CD4-positive, alpha-beta T cell treated with Interleukin-15 for 1 hour (primary cell): ENCODE results near the gene MAGI1.
"Not testable (repeated sequence)": the region's sequence is repeated elsewhere in the genome, so short reads cannot be mapped to it uniquely, and the experiment has no call there.

Experiments
- DNase-seq: peaks from one replicate; pipeline ENCODE4 v3.0.0-alpha.2; 2020

MAGI1 gene

GRCh38 chr3:65647369-65647768 lies 391.3 kb downstream of the MAGI1 start:
- DNase-seq: no peak

- DNase-seq: no peak
Observed at GRCh38 chr3:65642883-65643282, 395.8 kb downstream of the MAGI1 start.

GRCh38 chr3:65641777-65642176 lies 396.9 kb downstream of the MAGI1 start:
- DNase-seq: no peak

DNA sequence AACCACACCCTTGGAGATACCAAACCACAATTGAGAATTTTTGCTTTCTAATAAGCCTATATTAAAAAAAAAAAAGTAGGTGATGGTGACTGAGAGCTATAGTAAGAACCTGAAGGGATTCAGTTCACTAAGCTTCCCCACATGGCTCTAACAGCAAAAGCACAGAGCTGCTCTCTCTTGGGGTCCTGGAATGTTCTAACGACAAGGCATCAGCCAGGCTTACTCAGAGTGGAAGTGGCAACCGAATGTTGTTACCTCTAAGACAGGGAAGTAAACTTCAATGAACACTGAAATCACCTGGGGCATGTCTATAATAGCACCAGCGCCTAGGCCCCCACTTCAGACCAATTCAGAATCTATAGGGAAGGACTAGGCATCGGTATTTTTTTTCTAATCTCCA lies 397.7 kb downstream of the MAGI1 start:
- no peak for DNase-seq

DNA sequence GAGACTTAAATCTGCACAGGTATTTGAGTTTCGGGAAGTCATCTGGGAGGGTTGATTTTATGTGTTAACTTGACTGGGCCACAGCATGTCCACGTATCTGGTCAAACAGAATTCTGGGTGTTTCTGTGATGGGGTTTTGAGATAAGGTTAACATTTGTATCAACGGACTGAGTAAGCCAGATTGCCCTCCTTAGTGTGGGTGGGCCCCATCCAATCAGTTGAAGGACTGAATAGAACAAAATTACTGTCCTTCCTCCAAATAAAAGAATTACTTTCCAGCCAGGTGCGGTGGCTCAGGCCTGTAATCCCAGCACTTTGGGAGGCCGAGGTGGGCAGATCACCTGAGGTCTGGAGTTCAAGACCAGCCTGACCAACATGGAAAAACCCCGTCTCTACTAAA lies 399.3 kb downstream of the MAGI1 start:
- DNase-seq: no peak

GRCh38 chr3:65638301-65638700 lies 400.4 kb downstream of the MAGI1 start:
- DNase-seq: no peak

GRCh38 chr3:65636326-65636725 lies 402.4 kb downstream of the MAGI1 start:
- DNase-seq: no peak

- DNase-seq: no peak
Observed at GRCh38 chr3:65635657-65636056, 403.1 kb downstream of the MAGI1 start.

- DNase-seq: no peak
Observed at GRCh38 chr3:65633018-65633638, 405.6 kb downstream of the MAGI1 start.

GRCh38 chr3:65632414-65632813 lies 406.3 kb downstream of the MAGI1 start:
- no peak for DNase-seq

DNA sequence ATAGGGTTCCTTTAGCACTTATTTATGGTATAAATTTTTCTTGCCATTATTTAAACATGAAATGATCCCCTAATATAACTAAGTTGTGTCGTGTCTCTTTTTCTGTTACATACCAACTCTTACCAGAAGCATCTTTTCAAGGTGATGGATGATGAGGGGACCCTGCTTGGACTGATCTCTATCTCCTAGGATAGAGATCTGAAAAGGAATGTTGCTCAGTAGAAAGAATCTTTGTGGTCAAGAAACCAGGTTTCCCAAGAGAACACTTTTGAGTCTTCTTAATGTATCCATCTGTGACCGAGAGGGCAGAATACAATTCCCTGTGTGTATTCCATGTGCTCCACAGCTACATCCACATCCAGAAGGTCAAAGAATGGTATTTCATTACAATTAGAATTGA lies 409.7 kb downstream of the MAGI1 start:
- DNase-seq: no peak

- DNase-seq: no peak
Observed at GRCh38 chr3:65627062-65627461, 411.7 kb downstream of the MAGI1 start.

DNA sequence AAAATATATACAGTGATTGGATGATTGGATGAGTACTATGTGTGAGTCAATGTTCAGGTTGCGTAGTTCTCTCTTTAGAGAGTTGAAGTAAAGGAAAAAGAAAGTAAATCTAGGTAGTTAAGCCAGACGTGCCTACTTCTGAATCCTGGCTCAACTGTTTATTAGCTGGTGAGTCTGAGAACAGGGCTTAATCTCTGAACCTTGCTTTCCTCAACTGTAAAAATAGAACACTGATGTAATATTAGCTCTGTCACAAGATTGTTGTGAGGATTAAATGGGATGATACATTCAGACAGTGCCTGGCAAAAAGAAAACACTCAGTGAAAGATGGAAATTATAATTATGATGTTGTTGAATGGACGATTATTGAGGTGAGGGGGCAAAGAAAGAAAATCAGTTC lies 413.4 kb downstream of the MAGI1 start:
- DNase-seq: no peak

DNA sequence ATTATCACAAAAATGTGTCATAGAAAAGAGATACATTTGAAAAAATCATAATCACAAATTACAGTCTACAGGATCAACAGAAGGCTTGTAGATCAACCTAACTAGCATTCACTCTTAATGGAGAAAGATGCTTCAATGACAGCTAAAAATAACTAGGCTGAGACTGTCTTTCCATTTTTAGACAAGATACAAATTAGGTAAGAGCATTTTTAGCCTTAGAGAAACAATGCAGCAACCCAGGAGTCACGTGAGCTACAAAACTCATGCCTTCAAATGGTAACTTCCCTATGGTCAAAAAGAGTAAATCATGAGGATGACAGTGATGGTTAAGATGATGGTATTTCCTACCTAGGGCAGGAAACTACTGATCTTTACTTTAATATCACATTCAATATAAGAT lies 415.4 kb downstream of the MAGI1 start:
- DNase-seq: no peak

DNA sequence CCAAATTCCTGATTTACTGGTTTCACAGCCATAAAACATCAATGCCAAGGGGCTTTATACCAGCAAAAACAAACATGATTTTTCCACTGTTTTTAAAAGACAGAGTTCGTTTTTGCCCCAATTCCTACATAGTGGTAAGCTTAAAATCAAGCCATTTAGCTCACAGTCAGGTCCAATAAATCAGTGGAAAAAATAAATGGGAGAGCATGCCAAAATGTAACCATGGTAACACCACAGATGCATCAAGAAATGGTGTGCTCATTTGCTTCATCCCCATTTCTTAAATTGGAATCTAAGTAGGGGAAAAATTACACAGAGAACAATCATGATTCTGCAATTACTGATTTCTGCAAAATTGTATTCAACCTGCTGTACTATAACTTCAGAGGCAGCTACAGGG lies 418.8 kb downstream of the MAGI1 start:
- DNase-seq: no peak

DNA sequence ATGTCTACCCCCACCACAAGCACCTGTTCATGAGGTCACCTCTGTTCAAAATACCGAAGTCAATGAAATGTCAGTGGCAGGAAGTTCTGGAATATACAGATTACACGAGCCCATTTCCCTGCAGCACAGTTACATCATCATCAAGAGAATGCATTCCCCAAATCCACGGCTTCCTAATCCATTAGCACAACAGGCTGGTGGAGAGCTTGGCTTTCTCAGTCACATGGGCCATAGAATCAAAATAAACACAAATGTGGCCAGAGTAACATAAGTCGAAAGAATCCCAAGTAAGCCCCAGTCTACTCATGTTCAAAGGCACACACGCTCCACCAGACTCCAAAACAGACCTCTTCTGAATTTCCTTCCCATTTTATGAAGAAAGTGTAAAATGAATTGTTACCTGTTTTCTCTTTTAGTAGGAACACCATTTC lies 419.3 kb downstream of the MAGI1 start:
- no peak for DNase-seq

GRCh38 chr3:65618599-65618998 lies 420.1 kb downstream of the MAGI1 start:
- DNase-seq: no peak

- DNase-seq: no peak
Observed at GRCh38 chr3:65617787-65618186, 420.9 kb downstream of the MAGI1 start.

- DNase-seq: no peak
Observed at GRCh38 chr3:65617209-65617608, 421.5 kb downstream of the MAGI1 start.

DNA sequence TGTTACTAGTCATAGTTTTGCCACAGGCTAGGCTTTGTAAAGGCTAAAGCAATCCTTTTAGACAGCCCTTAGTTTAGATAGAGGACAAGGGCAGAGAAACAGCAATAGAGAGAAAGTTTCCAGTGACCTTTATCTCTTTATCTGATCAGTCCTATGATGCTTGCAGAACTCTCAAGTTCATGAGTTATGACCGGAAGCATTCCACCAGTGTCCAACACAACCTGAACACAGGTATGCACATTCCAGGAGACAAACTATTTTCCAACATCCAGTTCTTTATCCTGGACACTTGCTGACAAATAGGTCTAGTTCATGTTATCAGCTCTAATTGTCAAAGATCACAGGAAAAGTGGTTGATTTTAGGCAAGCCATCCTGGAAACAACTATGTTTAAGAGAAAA lies 422.2 kb downstream of the MAGI1 start:
- no peak for DNase-seq

GRCh38 chr3:65615329-65615728 lies 423.4 kb downstream of the MAGI1 start:
- DNase-seq: no peak

GRCh38 chr3:65614585-65614984 lies 424.1 kb downstream of the MAGI1 start:
- DNase-seq: no peak

GRCh38 chr3:65607965-65608460 lies 430.7 kb downstream of the MAGI1 start:
- not testable (repeated sequence) for DNase-seq

GRCh38 chr3:65607101-65607500 lies 431.6 kb downstream of the MAGI1 start:
- DNase-seq: no peak

DNA sequence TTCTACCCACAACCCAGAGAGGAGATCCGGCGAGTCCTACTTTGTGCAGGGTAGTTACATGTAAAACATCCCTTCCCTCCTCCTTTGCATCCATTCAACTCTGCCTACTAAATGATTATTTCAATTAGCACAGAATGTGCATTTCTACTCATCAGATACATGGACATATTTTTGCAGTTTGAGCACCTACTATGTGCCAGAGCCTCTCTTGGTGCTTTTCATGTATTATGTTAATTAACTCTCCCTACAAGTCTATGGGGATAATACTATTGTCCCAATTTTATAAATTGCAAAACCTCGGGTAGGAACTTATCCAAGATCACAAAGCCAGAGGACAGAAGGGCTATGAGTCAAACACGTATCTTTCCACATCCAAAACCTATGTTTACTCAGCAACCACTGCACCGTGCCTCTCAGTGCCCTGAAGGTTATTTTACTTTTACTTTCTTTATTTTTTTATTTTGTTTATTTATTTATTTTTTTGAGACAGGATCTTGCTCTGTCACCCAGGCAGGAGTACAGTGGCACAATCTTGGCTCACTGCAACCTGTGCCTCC lies 432.8 kb downstream of the MAGI1 start:
- DNase-seq: no peak
